NCI-H2029 treated with DMSO at 0.1 percent for 48 hours (cell line): ENCODE measurements around the gene NCS1.
"Not testable (repeated sequence)": the region's sequence is repeated elsewhere in the genome, so short reads cannot be mapped to it uniquely, and the experiment has no call there.

Source experiments
- DNase-seq: peaks from one replicate; lab custom pipeline; 2025; lab: John Stamatoyannopoulos, UW

The NCS1 gene

GRCh38 chr9:130262771-130263170, 90.6 kb downstream of the NCS1 start:
- DNase-seq: no peak

- DNase-seq: no peak
Measured at GRCh38 chr9:130263601-130264413, 91.6 kb downstream of the NCS1 start.

GRCh38 chr9:130264414-130265350, 92.5 kb downstream of the NCS1 start:
- DNase-seq: no peak

GRCh38 chr9:130265431-130266235, 93.4 kb downstream of the NCS1 start, which contains the start of gene HMCN2:
Gene HMCN2 (plus strand): TSS chr9:130265760. CDS start chr9:130265879, 119 bp downstream.
- no peak for DNase-seq

- no peak for DNase-seq
Measured at GRCh38 chr9:130266236-130267098, 94.3 kb downstream of the NCS1 start.

GRCh38 chr9:130267930-130268329, 95.7 kb downstream of the NCS1 start:
- DNase-seq: no peak

- peak; percentile 87 for DNase-seq
Measured at GRCh38 chr9:130268521-130269211, 96.5 kb downstream of the NCS1 start.

GRCh38 chr9:130271473-130271872, 99.3 kb downstream of the NCS1 start:
- no peak for DNase-seq

GRCh38 chr9:130275156-130275555, 103.0 kb downstream of the NCS1 start:
- DNase-seq: no peak

GRCh38 chr9:130276121-130276520, 103.9 kb downstream of the NCS1 start:
- DNase-seq: no peak

- no peak for DNase-seq
Measured at GRCh38 chr9:130276955-130277354, 104.8 kb downstream of the NCS1 start.

GRCh38 chr9:130277525-130277924, 105.3 kb downstream of the NCS1 start:
- not testable (repeated sequence) for DNase-seq

- DNase-seq: peak; percentile 78
Measured at GRCh38 chr9:130283539-130284248, 111.5 kb downstream of the NCS1 start.

- DNase-seq: no peak
Measured at GRCh38 chr9:130284249-130284625, 112.0 kb downstream of the NCS1 start.

- no peak for DNase-seq
Measured at GRCh38 chr9:130284690-130285089, 112.5 kb downstream of the NCS1 start.

GRCh38 chr9:130285271-130285670, 113.1 kb downstream of the NCS1 start:
- DNase-seq: no peak

- DNase-seq: no peak
Measured at GRCh38 chr9:130286072-130286770, 114.0 kb downstream of the NCS1 start.
